H9 (cell line): ENCODE results near the gene ATP11B. TPM values are rescaled to one million over a fixed set of nuclear protein-coding genes. Genes with fewer than 3 reads are reported as not detected.

Experiments
- DNase-seq: peaks from one replicate; pipeline ENCODE4 v3.0.0-alpha.2; 2017
- H2AFZ ChIP-seq: one replicate; pipeline ENCODE4 v1.6.1; 2013; ENCODE audit warnings: mild to moderate bottlenecking, low read length, control low read depth, moderate library complexity
- H2AK5ac ChIP-seq: 2 replicates; pipeline ENCODE4 v1.6.1; 2013; ENCODE audit warnings: low read length, control low read depth, mixed read lengths; ENCODE audit not compliant: insufficient read length
- H2BK120ac ChIP-seq: one replicate; pipeline ENCODE4 v1.6.1; 2013; ENCODE audit warnings: low read depth, mild to moderate bottlenecking, low read length, control low read depth, inconsistent platforms; ENCODE audit not compliant: poor library complexity, severe bottlenecking
- H2BK12ac ChIP-seq: 2 replicates; pipeline ENCODE4 v1.6.1; 2013; ENCODE audit warnings: low read length, control low read depth, mixed read lengths, low read depth; ENCODE audit not compliant: insufficient read length
- H2BK15ac ChIP-seq: 2 replicates; pipeline ENCODE4 v1.6.1; 2013; ENCODE audit warnings: low read depth, low read length, control low read depth
- H2BK20ac ChIP-seq: one replicate; pipeline ENCODE4 v1.6.1; 2013; ENCODE audit warnings: low read depth, mild to moderate bottlenecking, low read length, control low read depth, inconsistent platforms; ENCODE audit not compliant: poor library complexity, severe bottlenecking
- H2BK5ac ChIP-seq: 2 replicates; pipeline ENCODE4 v1.6.1; 2013; ENCODE audit warnings: low read length, control low read depth, mixed read lengths; ENCODE audit not compliant: insufficient read length
- H3K14ac ChIP-seq: 2 replicates; pipeline ENCODE4 v1.6.1; 2013; ENCODE audit warnings: low read length, control low read depth; ENCODE audit not compliant: insufficient read depth
- H3K18ac ChIP-seq: 2 replicates; pipeline ENCODE4 v1.6.1; 2013; ENCODE audit warnings: low read depth, mild to moderate bottlenecking, mixed read lengths, low read length, control low read depth; ENCODE audit not compliant: insufficient read length
- H3K23ac ChIP-seq: 2 replicates; pipeline ENCODE4 v1.6.1; 2013; ENCODE audit warnings: low read length, control low read depth, mixed read lengths, low read depth; ENCODE audit not compliant: insufficient read length
- H3K23me2 ChIP-seq: 2 replicates; pipeline ENCODE4 v1.6.1; 2013; ENCODE audit warnings: low read depth, mild to moderate bottlenecking, mixed read lengths, low read length, control low read depth; ENCODE audit not compliant: insufficient read length, poor library complexity, severe bottlenecking
- H3K27ac ChIP-seq: 2 replicates; pipeline ENCODE4 v1.5.1; 2013; ENCODE audit warnings: low read length, control low read depth, mixed read lengths, low read depth; ENCODE audit not compliant: insufficient read length
- H3K27me3 ChIP-seq: 2 replicates; pipeline ENCODE4 v1.6.1; 2013; ENCODE audit warnings: low read length, control low read depth, inconsistent platforms; ENCODE audit not compliant: insufficient read depth
- H3K4ac ChIP-seq: 2 replicates; pipeline ENCODE4 v1.6.1; 2013; ENCODE audit warnings: low read depth, mild to moderate bottlenecking, control low read depth, inconsistent platforms, low read length, moderate library complexity
- H3K4me1 ChIP-seq: 2 replicates; pipeline ENCODE4 v1.6.1; 2013; ENCODE audit warnings: low read length, control low read depth, inconsistent platforms; ENCODE audit not compliant: insufficient read depth
- H3K4me2 ChIP-seq: 2 replicates; pipeline ENCODE4 v1.6.1; 2013; ENCODE audit warnings: low read length, control low read depth, mixed read lengths; ENCODE audit not compliant: insufficient read length, insufficient read depth
- H3K56ac ChIP-seq: 2 replicates; pipeline ENCODE4 v1.6.1; 2013; ENCODE audit warnings: low read depth, mild to moderate bottlenecking, mixed read lengths, low read length, control low read depth; ENCODE audit not compliant: insufficient read length
- H3K79me1 ChIP-seq: 2 replicates; pipeline ENCODE4 v1.6.1; 2013; ENCODE audit warnings: low read depth, mild to moderate bottlenecking, moderate library complexity, low read length, control low read depth, inconsistent platforms; ENCODE audit not compliant: insufficient read depth, poor library complexity, severe bottlenecking
- H3K79me2 ChIP-seq: 2 replicates; pipeline ENCODE4 v1.6.1; 2013; ENCODE audit warnings: low read length, control low read depth, inconsistent platforms; ENCODE audit not compliant: insufficient read depth
- H3K9ac ChIP-seq: 2 replicates; pipeline ENCODE4 v1.6.1; 2013; ENCODE audit warnings: low read length, control low read depth, mixed read lengths; ENCODE audit not compliant: insufficient read length; ENCODE audit errors: extremely low read depth
- H3K9me3 ChIP-seq: one replicate; pipeline ENCODE4 v1.6.1; 2013; ENCODE audit warnings: low read depth, low read length, inconsistent platforms; ENCODE audit not compliant: control insufficient read depth
- H3T11ph ChIP-seq: one replicate; pipeline ENCODE4 v1.6.1; 2013; ENCODE audit warnings: mild to moderate bottlenecking, low read length, control low read depth, inconsistent platforms
- H4K20me1 ChIP-seq: one replicate; pipeline ENCODE4 v1.6.1; 2013; ENCODE audit not compliant: control insufficient read depth, insufficient read length, insufficient read depth
- H4K5ac ChIP-seq: 2 replicates; pipeline ENCODE4 v1.6.1; 2013; ENCODE audit warnings: low read depth, mild to moderate bottlenecking, mixed read lengths, low read length, control low read depth; ENCODE audit not compliant: insufficient read length
- H4K8ac ChIP-seq: replicated peaks from 2 replicates; pipeline ENCODE4 v1.6.1; 2013; ENCODE audit warnings: low read length, control low read depth, mixed read lengths, low read depth; ENCODE audit not compliant: insufficient read length
- H4K91ac ChIP-seq: 2 replicates; pipeline ENCODE4 v1.6.1; 2013; ENCODE audit warnings: low read depth, mild to moderate bottlenecking, moderate library complexity, mixed read lengths, low read length, control low read depth; ENCODE audit not compliant: insufficient read length
- H3K27ac Mint-ChIP-seq, 3 experiments: 2 replicates in 2 of 3; 3 replicates in 1 of 3; pipeline ENCODE4 v1.8.0; 2020 to 2021; ENCODE audit warnings: mixed read lengths in 3 of 3, mild to moderate bottlenecking in 1 of 3, moderate library complexity in 1 of 3
- H3K27me3 Mint-ChIP-seq: 2 replicates; pipeline ENCODE4 v1.8.0; 2021; ENCODE audit warnings: low read depth, mild to moderate bottlenecking, moderate library complexity, mixed read lengths
- H3K36me3 Mint-ChIP-seq, 3 experiments: 2 replicates in 2 of 3; 3 replicates in 1 of 3; pipeline ENCODE4 v1.8.0; 2020 to 2021; ENCODE audit warnings: low read depth in 3 of 3, mixed read lengths in 3 of 3; ENCODE audit not compliant: insufficient read depth in 1 of 3
- H3K4me1 Mint-ChIP-seq, 2 experiments: 2 replicates each; pipeline ENCODE4 v1.8.0; 2020; ENCODE audit warnings: mixed read lengths in 2 of 2
- H3K4me3 Mint-ChIP-seq, 2 experiments: 2 replicates in 1 of 2; 3 replicates in 1 of 2; pipeline ENCODE4 v1.8.0; 2020 to 2021; ENCODE audit warnings: mild to moderate bottlenecking in 2 of 2, mixed read lengths in 2 of 2, moderate library complexity in 1 of 2
- H3K9me3 Mint-ChIP-seq, 2 experiments: 2 replicates in 1 of 2; 3 replicates in 1 of 2; pipeline ENCODE4 v1.8.0; 2020; ENCODE audit warnings: mild to moderate bottlenecking in 2 of 2, mixed read lengths in 2 of 2, moderate library complexity in 1 of 2
- WGBS: extraction: QIAGEN DNeasy Blood & Tissue Kit; methylation state at CpG from one replicate; pipeline ENCODE4 v1.1.7; 2013; ENCODE audit warnings: missing lambda C conversion rate, low lambda C conversion rate, mixed read lengths; ENCODE audit not compliant: insufficient read length; ENCODE audit errors: extremely low coverage; 5-methylcytosine and 5-hydroxymethylcytosine counted together
- total RNA-seq: library from RNA; stranded (reverse); gene quantifications from 2 replicates; pipeline ENCODE4 v1.2.1, GENCODE V29; 2021
- TF ChIP-seq, protein P1 (sequence below): fragments of 200-600 bp; sonication (generic); conservative IDR thresholded peaks from 3 replicates; pipeline ENCODE4 v1.8.0; 2021; ENCODE audit warnings: antibody characterized with exemption, mild to moderate bottlenecking

Gene ATP11B
- total RNA-seq, 1 experiment from 2014 or later = 30.0 TPM

DNA sequence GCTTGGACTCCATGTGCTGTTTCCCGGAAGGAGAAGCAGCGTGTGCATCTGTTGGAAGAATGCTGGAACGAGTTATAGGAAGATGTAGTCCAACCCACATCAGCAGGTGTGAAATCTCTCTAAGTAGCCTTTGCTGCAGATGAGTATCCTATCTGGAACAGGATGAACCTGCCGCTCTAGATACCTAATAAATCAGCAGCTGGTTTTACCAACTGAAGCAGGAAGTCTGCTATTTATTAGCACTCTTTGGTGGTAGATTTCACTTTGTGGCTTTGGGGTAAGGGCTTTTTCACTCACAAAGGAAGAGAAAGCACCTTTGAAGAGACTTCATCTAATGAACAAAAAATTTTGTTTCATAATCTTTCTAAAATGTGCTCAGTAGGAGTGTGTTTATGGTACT lies 120.6 kb downstream of the ATP11B start:
- Histone ChIP-seq H2BK15ac (no peak overlapping the region), H3T11ph (no peak overlapping the region), H4K8ac (no peak overlapping the region), H4K91ac (no peak overlapping the region), H3K9ac (no peak overlapping the region), H3K4ac (no peak overlapping the region), H2BK5ac (no peak overlapping the region), H3K56ac (no peak overlapping the region), H3K23me2 (no peaks in the 10 kb centered on the region), H3K23ac (no peak overlapping the region), H3K27me3 (no peaks in the 10 kb centered on the region), H3K14ac (no peak overlapping the region), H4K20me1 (no peaks in the 10 kb centered on the region), H3K4me2 (no peak overlapping the region), H3K79me2 (no peaks in the 10 kb centered on the region), H2BK12ac (no peak overlapping the region), H2BK120ac (no peak overlapping the region), H3K9me3 (no peaks in the 10 kb centered on the region), H3K18ac (no peak overlapping the region), H2AFZ (no peak overlapping the region), H2AK5ac (no peak overlapping the region), H3K4me1 (no peaks in the 10 kb centered on the region), H3K79me1 (no peaks in the 10 kb centered on the region), H3K27ac (no peak overlapping the region), H4K5ac (no peak overlapping the region), H2BK20ac (no peak overlapping the region)
- Mint-ChIP-seq H3K27ac (peak overlapping the region in 1 of 3 experiments; percentile 23; a peak in 1 of 7 replicates), H3K9me3 (no peaks in the 10 kb centered on the region), H3K4me1 (peaks cover 8 to 12% of the 10 kb centered on the region in 2 experiments), H3K27me3 (no peaks in the 10 kb centered on the region), H3K36me3 (no peaks in the 10 kb centered on the region), H3K4me3 (no peak overlapping the region)
- whole genome bisulfite sequencing = no CpG with 5 or more reads among the region's 4 CpGs
- TF ChIP-seq, protein P1, sequence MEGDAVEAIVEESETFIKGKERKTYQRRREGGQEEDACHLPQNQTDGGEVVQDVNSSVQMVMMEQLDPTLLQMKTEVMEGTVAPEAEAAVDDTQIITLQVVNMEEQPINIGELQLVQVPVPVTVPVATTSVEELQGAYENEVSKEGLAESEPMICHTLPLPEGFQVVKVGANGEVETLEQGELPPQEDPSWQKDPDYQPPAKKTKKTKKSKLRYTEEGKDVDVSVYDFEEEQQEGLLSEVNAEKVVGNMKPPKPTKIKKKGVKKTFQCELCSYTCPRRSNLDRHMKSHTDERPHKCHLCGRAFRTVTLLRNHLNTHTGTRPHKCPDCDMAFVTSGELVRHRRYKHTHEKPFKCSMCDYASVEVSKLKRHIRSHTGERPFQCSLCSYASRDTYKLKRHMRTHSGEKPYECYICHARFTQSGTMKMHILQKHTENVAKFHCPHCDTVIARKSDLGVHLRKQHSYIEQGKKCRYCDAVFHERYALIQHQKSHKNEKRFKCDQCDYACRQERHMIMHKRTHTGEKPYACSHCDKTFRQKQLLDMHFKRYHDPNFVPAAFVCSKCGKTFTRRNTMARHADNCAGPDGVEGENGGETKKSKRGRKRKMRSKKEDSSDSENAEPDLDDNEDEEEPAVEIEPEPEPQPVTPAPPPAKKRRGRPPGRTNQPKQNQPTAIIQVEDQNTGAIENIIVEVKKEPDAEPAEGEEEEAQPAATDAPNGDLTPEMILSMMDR = no peak
- no peak for DNase-seq
